HG02973 (cell line): ENCODE measurements around the gene AP2M1.
A peak's percentile ranks its signal among the peaks of the same experiment; 100 is the strongest.
"Not testable (repeated sequence)": the region's sequence is repeated elsewhere in the genome, so short reads cannot be mapped to it uniquely, and the experiment has no call there.

Experiments
- ATAC-seq: cut with Tn5 transposase; IDR thresholded peaks from one replicate; pipeline ENCODE4 v1.9.1; 2021; ENCODE audit warnings: moderate library complexity; ENCODE audit not compliant: unreplicated experiment

The AP2M1 gene

DNA sequence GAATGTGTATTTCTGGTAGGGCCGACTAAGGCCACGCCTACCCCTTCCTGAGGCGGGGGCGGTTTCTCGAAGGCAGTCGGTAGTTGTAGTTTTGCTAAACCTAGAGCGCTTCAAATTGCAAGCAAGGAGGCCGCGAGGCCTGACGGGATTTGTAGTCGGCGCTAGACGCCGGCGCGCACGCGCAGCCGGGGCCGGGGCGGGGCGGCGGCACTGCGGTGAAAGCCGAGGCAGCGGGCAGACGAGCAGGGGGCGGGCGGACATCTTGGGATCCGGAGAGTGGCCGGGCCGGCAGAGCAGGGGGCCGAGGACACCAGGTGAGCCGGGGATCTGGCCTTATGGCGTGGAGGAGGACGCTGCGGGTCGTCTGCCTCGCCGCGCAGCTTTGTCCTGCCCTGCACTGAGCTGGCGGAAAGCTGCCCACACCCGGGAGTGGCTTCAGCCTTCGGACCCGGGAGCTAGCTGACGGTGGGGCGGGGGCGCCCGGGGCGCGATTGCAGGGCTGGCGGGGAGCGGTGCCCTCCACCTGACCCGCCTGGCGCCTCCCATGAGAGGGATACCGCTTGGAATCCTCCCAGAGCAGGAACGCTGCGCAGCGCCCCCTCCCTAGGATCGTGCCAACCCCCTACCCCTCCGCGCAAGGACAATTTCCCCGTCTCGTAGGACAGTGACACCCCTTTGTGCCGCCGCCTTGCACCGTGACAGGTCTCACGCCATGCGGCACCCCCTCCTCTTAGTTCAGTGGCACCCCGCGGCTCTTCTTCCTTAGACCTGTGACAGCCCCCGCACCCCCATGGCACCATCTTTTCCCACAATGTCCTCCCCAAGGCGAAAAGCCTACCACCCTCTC lies at the start of gene AP2M1:
Gene AP2M1 (plus strand): TSS at position 210 of the 847 bp plus-strand sequence. CDS start 2,139 bp downstream, outside the sequence.
- peak; percentile 91 for ATAC-seq

DNA sequence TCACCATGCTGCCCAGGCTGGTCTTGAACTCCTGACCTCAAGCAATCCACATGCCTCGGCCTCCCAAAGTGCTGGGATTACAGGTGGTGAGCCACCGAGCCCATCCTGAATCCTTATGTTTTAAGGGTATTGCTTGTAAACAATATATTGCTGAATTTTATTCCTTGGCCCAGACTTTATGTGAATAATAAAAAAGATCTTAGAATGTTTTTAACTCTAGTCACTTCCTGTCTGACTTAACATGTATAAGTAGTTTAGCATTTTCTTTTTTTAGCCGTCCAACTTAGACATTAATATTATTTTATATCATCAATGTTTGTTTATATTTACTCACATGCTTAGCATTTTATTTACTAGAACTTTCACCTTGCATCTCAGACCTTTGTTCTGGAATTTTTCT lies 48.6 kb upstream of the AP2M1 start:
- no peak for ATAC-seq

DNA sequence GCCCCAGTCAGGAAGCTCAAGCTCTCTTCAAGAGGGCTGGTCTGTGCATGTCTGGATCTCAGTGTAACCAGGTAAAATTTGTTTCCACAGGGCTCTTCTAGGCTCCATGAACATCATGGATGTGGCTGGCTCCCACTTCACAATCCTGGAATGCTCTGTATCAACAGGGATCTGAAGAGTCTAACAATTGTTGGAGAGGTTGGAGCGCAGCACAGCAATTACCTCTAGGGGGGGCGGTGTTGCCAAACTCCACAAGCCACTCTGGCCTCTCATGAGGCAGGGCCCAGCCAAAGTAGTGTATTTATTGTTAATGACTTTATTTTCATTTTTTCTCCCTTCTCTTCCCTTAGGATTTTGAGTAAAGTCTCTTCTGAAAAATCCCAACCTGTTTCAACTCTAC lies 45.6 kb upstream of the AP2M1 start:
- ATAC-seq: no peak

DNA sequence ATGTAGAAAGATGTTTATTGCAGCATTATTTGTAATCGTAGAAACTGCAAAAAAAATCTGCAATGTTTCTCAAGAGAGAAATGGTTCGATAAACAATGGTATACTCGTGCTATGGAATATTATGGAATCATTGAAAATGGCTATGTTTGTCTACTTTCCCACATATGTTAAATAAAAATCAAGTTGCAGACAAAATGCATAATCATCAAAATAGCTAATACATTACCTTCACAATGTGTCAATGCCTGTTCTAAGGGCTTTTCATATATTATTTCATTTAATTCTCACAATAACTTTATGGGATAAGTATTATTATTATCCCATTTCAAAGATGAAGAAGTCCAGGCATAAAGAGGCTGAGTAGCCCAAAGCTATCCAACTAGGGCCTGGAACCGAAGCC lies 41.7 kb upstream of the AP2M1 start:
- no peak for ATAC-seq

DNA sequence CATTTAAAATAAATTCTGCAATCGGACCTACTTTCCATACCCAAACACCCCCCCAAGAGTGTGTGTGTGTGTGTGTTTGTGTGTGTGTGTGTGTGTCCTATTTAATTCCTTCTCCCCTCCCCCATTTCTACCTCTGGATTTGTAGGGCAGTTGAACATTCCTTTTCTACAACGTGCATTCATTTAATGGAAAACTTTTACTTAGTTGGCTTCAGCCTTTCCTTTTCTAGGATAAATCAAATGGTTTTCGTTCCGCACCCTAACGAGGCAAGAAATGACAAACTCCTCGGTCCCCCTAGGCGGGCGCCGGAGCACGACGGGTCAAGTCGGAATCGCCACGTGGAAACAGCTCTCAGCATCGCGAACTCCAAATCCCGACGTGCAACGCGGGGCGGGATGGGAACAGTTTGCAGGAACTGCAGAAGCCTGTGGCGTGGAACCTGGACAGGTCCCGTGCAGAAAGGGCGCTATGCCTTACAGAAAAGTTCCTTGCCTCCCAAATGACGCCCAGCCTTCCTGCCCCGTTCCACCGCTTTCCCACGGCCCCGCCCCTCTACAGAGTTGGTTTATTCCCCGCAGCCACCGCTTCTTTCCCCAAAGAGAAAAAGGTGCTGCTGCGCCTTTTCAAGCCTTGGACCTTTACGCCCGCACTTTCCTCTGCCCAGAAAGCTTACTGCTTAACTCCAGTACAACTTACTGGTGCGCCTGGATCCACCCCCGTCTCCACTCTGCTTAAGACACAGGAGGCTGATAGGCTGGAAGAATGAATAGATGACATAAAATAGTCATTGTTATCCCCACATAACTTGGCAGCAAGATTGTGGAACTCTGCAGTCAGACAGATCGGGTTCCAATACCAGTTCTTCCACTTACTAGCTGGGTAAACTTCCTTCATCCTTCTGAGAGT lies 40.6 kb upstream of the AP2M1 start:
- ATAC-seq: peak; percentile 35

DNA sequence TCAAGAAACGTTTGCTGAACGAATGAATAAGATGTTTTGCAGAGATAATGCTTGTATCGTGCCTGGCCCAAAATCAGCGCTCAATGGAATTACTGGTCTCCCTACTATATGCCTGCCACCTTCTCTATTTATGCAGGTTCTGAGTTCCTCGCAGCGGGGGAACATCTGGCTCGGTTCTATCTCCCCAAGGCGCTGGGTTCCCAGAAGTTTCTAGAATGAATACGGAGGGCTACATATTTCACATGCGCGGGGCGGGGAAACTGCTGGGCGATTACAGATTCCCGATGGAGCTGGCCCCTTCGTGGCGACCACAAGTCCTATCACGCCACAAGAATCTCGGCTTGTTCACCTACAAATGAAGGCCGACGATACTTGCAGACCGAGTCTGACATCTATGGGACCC lies 39.9 kb upstream of the AP2M1 start:
- peak; percentile 12 for ATAC-seq

DNA sequence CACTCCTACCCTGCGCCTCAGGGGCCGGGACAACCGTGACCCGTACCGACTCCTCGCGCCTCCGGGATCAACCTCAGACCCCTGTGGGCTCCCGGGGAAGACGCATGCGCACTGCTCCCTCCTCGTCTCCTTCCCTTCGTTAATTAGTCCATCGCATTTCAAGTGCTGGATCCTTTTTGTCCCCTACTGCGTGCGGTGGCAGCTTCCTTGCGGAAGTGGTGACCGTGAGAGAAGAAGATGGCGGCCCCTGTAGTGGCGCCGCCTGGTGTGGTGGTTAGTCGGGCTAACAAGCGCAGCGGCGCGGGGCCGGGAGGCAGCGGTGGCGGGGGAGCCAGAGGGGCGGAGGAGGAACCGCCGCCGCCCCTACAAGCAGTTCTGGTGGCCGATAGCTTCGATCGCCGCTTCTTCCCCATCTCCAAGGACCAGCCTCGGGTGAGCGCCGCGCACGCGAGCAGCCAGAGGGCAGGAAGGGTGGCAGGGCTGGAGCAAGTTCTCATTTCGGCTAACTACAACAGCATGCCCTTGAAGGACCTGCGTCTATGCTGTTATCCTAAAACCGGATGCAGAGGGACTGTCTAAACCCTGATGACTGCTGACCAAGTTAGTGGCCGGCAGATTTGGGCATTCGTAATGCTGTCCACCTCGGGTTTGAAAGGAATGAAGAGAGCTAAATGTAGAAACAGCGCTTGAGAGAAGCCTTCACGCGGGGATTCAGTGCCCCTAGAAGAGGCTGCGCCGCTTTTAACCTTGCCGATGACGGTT lies 39.3 kb upstream of the AP2M1 start, which contains the start of gene EIF2B5:
Gene EIF2B5 (plus strand): TSS at position 210 of the 762 bp plus-strand sequence. CDS start 28 bp downstream, at position 238.
- ATAC-seq: peak; percentile 87

DNA sequence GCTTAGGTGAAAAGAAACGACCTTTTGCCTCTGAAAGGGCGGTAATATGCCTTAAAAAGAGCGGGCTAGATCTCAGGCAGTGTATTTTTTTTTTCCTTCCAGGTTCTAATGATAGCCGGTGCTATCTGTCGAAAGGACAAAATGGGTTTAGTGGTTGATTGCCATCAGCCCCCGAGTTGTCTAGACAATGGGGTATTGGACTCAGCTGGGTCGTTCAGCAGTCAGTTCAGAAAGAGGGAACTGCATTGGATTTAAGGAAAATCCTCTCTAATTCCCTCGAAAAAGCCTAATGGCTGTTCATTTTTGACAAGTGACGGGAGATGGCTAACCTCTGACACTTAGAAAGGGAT lies 38.8 kb upstream of the AP2M1 start:
- ATAC-seq: no peak

DNA sequence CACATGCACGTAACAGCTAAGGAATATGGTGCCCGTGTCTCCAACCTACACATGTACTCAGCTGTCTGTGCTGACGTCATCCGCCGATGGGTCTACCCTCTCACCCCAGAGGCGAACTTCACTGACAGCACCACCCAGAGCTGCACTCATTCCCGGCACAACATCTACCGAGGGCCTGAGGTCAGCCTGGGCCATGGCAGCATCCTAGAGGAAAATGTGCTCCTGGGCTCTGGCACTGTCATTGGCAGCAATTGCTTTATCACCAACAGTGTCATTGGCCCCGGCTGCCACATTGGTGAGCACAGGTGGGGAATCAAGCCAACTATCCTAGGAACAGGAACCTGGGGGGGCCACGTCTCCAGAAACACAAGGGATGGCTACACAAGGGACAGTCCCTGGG lies 34.2 kb upstream of the AP2M1 start:
- no peak for ATAC-seq

DNA sequence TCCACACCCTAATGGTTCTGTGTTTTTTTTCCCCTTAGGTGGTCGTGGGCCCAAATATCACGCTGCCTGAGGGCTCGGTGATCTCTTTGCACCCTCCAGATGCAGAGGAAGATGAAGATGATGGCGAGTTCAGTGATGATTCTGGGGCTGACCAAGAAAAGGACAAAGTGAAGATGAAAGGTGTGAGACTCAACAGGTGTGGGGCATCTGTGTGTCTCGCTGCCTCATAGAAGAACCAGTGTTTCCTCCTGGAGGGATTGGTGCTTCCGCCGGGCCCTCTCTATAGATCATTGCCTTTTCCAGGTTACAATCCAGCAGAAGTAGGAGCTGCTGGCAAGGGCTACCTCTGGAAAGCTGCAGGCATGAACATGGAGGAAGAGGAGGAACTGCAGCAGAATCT lies 32.5 kb upstream of the AP2M1 start:
- ATAC-seq: no peak

DNA sequence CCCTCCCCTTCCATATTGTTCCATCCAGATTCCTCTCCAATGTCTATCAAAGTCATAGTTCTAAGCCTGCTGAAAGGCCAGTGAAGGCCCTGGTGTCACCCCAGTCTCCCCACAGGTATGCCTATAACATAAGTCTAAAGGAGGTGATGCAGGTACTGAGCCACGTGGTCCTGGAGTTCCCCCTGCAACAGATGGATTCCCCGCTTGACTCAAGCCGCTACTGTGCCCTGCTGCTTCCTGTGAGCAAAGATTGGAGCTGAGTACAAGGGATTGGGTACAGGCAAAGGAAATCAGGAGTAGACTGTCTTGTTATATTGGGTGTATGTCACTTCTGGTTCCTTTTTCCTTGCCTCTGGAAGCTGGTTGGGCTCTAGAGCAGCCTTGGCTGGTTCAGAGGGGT lies 31.3 kb upstream of the AP2M1 start:
- no peak for ATAC-seq

DNA sequence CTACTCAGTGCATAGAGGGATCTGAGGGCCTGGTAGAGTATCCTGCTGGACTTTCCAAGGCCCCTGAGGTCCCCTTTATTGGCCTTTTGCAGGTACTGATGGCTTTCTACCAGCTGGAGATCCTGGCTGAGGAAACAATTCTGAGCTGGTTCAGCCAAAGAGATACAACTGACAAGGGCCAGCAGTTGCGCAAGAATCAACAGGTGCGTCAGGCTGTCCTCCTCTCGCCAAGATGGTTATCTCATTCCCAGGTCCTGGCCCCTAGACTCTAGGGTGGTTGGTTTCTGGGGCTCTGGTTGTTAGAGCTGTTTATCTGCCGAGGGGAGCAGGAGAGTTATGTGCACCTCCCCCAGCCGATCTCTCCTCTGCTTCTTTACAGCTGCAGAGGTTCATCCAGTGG lies 30.1 kb upstream of the AP2M1 start:
- ATAC-seq: no peak

DNA sequence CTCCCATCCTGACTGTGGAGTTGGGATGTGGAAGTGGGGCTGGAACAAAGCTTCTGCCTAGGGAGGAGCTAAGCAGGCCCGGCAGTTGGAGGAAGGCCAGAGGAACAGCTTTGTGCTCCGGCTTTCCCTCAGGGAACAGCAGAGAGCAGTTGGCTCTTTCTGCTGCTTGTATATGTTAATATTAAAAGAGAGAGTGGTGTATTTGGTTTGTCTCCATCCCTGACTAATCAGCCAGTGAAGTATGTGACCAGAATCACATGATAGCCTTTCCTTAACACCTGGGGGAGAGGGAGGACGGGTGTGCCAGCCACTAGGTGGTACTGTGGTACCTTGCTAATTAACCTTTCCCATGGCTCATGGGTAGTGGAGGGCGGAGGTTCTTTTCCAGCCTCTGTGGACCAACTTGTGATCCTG lies 29.5 kb upstream of the AP2M1 start:
- ATAC-seq: no peak

DNA sequence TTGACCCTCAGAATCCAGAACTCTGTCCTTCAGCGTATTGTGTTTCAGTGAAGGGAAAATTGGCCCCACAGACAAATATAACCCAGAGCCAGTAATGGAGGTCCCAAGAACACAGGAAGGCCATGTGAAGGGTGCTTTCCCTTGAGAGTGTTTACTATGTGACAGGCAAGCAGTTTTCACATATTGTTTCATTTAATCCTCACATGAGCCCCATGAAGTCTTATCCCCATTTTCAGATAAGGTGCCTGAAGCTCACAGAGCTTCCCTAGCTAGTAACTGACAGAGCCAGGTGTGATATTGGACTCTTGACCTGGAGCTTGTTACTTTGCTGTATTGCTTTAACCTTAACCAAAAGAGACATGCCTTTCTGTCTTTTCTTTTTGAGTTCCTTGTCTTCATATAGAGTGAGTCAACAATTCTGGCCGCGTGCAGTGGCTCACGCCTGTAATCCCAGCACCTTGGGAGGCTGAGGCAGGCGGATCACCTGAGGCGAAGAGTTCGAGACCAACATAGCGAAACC lies 28.8 kb upstream of the AP2M1 start:
- ATAC-seq: no peak

DNA sequence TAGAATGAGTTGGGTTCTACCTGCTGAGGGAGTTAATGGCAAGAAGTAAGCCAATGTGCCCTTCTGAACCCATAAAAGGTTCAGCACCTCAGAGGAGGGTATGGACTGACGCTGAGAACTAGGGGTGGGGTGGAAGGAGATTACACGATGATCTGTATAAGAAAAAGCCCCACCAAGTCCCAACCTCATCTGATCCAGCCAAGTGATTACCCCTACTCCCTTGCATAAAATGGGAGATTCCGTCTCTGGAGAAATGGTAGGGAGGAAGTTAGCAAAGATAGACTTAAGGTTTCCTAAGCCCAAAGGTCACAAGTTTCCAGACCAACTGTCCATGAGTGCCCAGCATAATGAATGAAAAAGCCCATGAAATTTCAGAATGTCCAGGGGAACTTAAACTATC lies 26.6 kb upstream of the AP2M1 start:
- no peak for ATAC-seq

DNA sequence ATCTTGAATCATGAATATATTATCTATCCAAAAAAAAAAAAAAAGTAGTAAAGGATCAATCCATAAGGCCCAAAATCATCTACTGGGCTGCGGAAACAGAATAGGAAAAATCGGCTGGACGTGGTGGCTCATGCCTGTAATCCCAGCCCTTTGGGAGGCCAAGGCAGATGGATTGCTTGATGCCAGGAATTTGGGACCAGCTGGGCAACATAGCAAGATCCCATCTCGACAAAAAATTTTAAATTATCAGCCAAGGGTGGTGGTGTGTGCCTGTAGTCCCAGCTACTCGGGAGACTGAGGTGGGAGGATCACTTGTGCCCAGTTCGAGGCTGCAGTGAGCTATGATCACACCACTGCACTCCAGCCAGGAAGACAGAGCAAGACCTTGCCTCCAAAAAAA lies 25.5 kb upstream of the AP2M1 start:
- ATAC-seq: no peak

DNA sequence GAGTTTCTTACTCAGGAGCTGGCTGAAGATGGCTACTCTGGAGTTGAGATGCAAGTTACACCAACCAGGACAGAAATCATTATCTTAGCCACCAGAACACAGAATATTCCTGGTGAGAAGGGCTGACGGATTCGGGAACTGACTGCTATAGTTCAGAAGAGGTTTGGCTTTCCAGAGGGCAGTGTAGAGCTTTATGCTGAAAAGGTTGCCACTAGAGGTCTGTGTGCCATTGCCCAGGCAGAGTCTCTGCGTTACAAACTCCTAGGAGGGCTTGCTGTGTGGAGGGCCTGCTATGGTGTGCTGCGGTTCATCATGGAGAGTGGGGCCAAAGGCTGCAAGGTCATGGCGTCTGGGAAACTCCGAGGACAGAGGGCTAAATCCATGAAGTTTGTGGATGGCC lies 24.9 kb upstream of the AP2M1 start:
- not testable (repeated sequence) for ATAC-seq

DNA sequence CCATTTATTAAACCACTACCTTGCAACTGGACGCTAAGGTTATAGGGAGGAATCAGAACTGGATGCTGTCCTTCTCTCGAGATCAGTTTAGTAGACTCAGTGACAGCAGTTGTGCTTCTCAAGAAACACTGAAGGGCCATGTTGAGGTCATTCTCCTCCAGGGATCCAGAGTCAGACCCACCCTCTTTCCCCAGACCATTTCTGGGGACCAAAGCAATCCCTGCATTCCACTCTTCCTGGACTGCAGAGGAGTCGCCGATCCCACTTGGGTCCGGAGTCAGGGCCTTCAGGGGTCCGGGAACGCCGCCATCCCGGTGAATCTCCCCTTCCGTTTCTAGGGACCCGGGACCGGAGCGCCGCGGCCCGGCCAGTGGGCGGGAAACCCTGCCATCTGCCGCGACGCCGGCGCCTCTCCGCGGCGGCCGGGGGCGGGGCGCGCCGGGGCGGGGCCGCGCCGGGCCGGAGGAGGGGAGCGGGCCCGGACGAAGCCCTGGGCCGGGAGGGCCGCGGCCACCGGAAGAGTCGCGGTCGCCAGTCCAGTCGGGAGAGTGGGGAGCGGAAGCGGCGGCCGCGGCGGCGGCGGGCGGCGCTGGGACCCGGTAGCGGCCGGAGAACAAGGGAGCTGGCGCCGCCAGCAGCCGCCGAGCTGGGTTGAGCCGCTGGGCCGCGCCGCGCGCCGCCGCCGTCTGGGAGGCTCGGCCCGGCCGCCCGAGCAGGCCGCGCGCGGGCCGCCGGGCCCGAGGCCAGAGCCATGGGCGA lies 19.6 kb upstream of the AP2M1 start, which contains the start of gene DVL3:
Gene DVL3 (plus strand): TSS at position 493 of the 759 bp plus-strand sequence. CDS start 259 bp downstream, at position 752.
- ATAC-seq: peak; percentile 69

DNA sequence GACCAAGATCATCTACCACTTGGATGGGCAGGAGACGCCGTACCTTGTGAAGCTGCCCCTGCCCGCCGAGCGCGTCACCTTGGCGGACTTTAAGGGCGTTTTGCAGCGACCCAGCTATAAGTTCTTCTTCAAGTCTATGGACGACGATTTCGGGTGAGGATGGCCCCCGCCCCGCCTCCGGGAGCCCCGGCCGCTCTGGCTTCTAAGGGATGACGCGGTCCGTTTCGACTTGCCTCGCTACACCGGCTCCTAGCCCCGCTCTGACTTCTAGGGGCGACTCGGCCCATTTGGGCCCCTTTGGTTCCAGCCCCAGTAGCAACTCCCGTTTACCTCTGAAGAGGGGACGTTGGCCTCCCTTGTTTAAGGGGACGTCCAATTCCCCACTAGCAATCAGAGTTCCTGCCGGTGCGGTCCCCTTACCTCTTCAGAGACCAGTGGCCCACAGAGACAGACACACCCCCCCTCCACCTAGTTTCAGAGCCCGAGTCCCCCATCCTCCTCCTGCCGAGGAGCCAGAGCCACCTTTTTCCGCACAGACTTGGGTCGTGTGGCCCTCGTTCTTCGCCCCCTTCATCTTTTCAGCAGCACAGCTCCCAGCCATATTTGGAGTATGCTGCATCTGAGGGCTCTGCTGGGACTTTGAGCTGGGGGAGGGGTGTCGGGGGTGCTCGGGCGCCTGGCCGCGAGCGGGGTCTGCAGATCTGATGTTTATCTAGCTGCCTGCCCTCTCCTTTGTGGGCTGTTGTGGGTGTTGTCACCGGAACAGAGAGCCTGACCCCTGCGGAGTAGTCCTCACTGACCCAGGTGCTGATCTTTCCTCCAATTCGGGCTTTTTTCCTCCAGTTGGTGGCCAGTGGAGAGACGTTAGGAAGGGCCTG lies 18.8 kb upstream of the AP2M1 start:
- ATAC-seq: peak; percentile 23
